Progenitor cell of endocrine pancreas (in vitro differentiated cells): ENCODE results near the gene CARHSP1. TPM values are rescaled to one million over a fixed set of nuclear protein-coding genes. Genes with fewer than 3 reads are reported as not detected.

Experiments used
- DNase-seq: peaks from one replicate; pipeline ENCODE4 v3.0.0; 2021; ENCODE audit warnings: low spot score; ENCODE audit not compliant: unreplicated experiment
- H3K27ac Mint-ChIP-seq: 2 replicates; pipeline ENCODE4 v1.8.0; 2021; ENCODE audit warnings: mild to moderate bottlenecking, moderate library complexity, mixed read lengths
- H3K27me3 Mint-ChIP-seq: 2 replicates; pipeline ENCODE4 v1.8.0; 2021; ENCODE audit warnings: mixed read lengths
- H3K36me3 Mint-ChIP-seq: 2 replicates; pipeline ENCODE4 v1.8.0; 2022; ENCODE audit warnings: mixed read lengths; ENCODE audit not compliant: insufficient read depth
- H3K4me1 Mint-ChIP-seq: 2 replicates; pipeline ENCODE4 v1.8.0; 2021; ENCODE audit warnings: low read depth, mixed read lengths
- H3K4me3 Mint-ChIP-seq: 2 replicates; pipeline ENCODE4 v1.8.0; 2021; ENCODE audit warnings: low read depth, mild to moderate bottlenecking, moderate library complexity, mixed read lengths
- H3K9me3 Mint-ChIP-seq: 2 replicates; pipeline ENCODE4 v1.8.0; 2021; ENCODE audit warnings: low read depth, mixed read lengths
- CTCF ChIP-seq: fragments of 200-600 bp; sonication (generic); IDR thresholded peaks from one replicate; pipeline ENCODE4 v1.5.0; 2021; ENCODE audit warnings: antibody characterized with exemption, mild to moderate bottlenecking; ENCODE audit not compliant: unreplicated experiment
- total RNA-seq: library from RNA; stranded (reverse); gene quantifications from 2 replicates; pipeline ENCODE4 v1.2.1, GENCODE V29; 2021

Gene CARHSP1
- total RNA-seq, 1 donor from 2014 or later = 122 TPM

- no peak for TF ChIP-seq CTCF
- Mint-ChIP-seq H3K9me3 (no peaks in the 10 kb centered on the region), H3K27ac (peak overlapping the region; percentile 69), H3K4me3 (no peak overlapping the region), H3K27me3 (no peaks in the 10 kb centered on the region), H3K4me1 (no peaks in the 10 kb centered on the region), H3K36me3 (peaks cover 35% of the 10 kb centered on the region)
- no peak for DNase-seq
Measured at GRCh38 chr16:8899709-8900317, 31.0 kb upstream of the CARHSP1 start.

DNA sequence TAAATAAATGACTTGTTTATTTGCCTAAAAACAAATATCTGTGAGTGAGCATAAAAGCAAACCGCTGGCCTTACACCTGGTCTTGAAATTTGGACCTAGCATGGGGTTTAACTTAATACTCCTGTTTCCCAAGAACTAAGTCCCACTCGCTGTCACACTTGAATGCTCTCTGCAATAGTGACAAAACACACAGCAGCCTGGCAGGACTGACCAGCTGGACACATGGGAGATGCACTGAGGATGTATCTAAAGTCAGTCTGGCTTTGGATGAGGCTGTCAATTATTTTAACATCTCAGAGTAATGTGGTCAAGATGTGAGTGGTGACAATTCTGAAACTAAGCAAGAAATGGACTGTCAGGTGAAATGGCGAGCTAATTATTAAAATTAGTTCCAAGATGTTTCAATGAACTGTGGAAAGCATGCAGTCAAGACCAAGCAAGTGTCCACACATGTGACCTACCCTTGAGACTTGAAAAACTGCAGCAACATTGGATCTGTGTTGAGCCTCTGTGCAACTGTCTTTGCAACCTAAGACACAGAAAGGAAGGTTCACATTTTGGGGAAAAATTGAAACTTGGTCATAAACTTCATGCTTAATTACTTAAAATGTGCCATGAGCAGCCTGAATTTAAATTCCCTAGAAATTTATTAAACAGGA lies 30.0 kb upstream of the CARHSP1 start:
- no peaks in the 10 kb centered on the region for H3K27me3 Mint-ChIP-seq
- DNase-seq = no peak
- no peak overlapping the region for H3K4me3 Mint-ChIP-seq
- no peaks in the 10 kb centered on the region for H3K9me3 Mint-ChIP-seq
- no peak overlapping the region for H3K27ac Mint-ChIP-seq
- no peak for TF ChIP-seq CTCF
- H3K4me1 Mint-ChIP-seq = no peaks in the 10 kb centered on the region
- peaks cover 33% of the 10 kb centered on the region for H3K36me3 Mint-ChIP-seq

DNA sequence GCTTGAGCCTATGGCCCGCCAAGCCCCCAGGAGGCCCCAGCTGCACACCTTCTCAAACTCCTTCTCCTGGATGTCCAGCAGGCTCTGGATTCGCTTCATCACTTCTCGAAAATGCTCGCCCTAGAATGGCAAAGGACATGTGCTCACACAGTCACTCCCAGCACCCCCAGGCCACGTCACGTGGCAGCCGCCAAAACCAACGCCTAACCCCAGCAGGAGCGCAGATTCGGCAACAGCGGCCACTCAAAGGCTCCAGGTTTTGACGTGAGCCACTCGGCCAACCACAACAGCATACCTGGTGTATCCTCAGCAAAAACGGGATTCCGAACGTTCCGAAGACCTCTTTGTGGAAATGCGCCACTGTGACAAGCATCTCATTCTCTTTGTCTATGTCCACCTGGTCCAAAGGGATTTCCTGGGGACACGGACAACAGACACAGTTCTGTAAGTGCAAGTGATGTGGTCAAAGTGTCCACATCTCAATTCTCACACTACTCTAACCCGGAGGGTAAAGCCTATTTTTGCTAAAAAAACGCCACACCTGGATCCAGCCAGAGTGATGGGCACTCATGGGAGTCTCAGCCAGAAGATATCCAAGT lies 26.0 kb upstream of the CARHSP1 start:
- peak overlapping the region; percentile 53 for H3K27ac Mint-ChIP-seq
- no peak for DNase-seq
- no peaks in the 10 kb centered on the region for H3K4me1 Mint-ChIP-seq
- TF ChIP-seq CTCF = no peak
- H3K27me3 Mint-ChIP-seq = no peaks in the 10 kb centered on the region
- peaks cover 29% of the 10 kb centered on the region for H3K36me3 Mint-ChIP-seq
- H3K4me3 Mint-ChIP-seq = no peak overlapping the region
- no peaks in the 10 kb centered on the region for H3K9me3 Mint-ChIP-seq

DNA sequence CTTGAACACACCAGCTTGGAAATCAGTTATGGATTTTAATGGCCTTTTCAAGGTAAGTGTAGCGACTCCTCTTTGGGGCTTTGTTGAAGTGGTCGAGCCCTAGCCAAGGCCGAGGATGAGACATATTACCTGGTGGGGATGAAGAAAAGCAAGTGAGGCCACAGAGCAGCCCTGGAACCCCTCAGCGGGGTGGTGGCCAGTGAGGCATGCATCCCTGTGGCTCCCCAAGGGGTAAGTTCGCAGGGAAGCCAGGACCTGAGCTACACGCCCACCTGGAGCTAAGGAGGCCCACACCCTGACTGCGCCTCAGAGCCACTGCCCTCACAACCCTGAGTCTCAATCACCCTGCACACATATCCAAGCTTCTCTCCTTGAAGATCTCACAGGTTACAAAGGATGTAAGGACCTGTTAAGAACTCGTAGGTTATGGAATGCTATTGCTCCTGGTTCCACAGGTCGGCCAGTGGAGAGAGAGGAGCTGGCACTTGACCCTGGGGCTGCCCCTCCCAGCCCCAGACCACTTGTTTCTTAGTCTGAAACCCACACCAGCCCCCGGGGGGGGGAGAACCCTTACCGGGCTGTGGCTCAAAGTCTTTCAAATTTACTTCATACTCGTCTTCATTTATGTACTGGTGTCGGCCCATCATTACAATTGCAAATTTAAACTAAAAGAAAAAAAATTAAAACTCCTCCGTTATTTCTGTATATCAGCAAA lies 25.3 kb upstream of the CARHSP1 start:
- no peak for DNase-seq
- no peak for TF ChIP-seq CTCF
- Mint-ChIP-seq H3K9me3 (no peaks in the 10 kb centered on the region), H3K27me3 (no peaks in the 10 kb centered on the region), H3K36me3 (peaks cover 29% of the 10 kb centered on the region), H3K27ac (peak overlapping the region; percentile 53), H3K4me1 (no peaks in the 10 kb centered on the region), H3K4me3 (no peak overlapping the region)

- H3K4me1 Mint-ChIP-seq = no peaks in the 10 kb centered on the region
- peaks cover 28% of the 10 kb centered on the region for H3K36me3 Mint-ChIP-seq
- H3K27ac Mint-ChIP-seq = peak overlapping the region; percentile 83
- H3K27me3 Mint-ChIP-seq = no peaks in the 10 kb centered on the region
- DNase-seq = no peak
- TF ChIP-seq CTCF = no peak
- H3K4me3 Mint-ChIP-seq = no peak overlapping the region
- H3K9me3 Mint-ChIP-seq = no peaks in the 10 kb centered on the region
Measured at GRCh38 chr16:8893426-8893825, 24.6 kb upstream of the CARHSP1 start.
